Anterior cingulate cortex (tissue), 58 donors: Measurements from ENCODE around the gene TTC21B.

Experiments used
- DNase-seq, 58 donors: peaks; one replicate each; lab custom pipeline; 2025; lab: John Stamatoyannopoulos, UW

The TTC21B gene

GRCh38 chr2:165844216-165844615, 109.4 kb downstream of the TTC21B start:
- DNase-seq: no peak

- no peak for DNase-seq
Observed at GRCh38 chr2:165843351-165843750, 110.2 kb downstream of the TTC21B start.

- no peak for DNase-seq
Observed at GRCh38 chr2:165840333-165840958, 113.1 kb downstream of the TTC21B start.

DNA sequence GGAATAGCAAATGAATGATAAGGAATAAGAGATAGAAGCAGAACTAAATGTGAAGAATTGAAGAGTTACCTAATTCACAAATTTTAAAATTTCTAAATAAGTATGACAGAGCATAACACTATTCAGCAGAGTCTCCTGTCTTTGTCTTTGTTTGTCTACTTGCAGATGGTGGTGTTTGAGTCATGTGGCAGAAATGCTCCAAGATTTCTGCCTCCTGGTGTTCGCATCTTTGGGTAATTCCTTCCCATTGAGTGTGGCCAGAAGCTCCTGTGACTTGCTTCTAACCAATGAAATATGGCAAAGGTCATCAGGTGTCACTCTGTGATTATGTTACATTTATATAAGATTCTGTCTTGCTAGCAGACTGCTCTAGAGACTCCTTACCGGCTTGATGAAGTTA, 114.0 kb downstream of the TTC21B start:
- DNase-seq: no peak

DNA sequence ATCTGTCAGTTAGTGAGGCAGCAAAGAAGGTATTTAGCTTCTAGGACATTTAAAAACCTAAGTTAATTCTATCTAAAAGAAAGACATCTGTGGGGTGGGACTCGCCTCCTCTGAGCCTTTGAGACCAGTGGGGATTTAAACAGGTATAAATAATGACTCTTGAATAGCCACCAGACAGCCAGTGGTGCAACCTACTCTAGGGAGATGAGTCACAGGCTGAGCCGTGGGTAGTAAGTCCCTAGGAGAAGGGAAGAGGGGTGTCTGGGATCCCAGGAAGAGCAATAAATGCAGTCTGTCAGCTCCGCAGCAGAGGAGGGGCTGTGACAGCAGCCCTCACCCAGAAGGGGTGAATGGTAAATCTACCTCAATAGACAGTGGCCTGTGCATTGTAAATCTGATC, 116.5 kb downstream of the TTC21B start:
- peak in 6 of 58 donors; percentile 1 to 26 (median 14) for DNase-seq

DNA sequence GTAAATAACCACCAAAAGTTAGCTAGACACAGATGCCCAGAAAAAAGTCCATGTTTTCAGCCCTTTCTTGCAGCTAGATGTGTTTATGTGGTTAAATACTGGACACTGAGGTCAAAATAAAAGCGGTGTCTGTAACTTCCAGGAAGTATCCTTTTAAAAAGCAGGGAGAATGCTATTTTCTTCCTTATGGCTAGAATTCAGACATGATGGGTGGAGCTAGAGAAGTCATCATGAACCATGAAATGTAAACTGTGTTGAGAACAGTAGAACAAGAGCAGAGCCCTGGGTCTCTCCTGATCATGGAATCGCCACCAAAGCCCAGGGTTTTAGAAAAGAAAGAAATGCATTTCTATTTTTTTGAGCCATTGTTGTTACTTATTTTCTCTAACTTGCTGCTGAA, 118.2 kb downstream of the TTC21B start:
- no peak for DNase-seq

DNA sequence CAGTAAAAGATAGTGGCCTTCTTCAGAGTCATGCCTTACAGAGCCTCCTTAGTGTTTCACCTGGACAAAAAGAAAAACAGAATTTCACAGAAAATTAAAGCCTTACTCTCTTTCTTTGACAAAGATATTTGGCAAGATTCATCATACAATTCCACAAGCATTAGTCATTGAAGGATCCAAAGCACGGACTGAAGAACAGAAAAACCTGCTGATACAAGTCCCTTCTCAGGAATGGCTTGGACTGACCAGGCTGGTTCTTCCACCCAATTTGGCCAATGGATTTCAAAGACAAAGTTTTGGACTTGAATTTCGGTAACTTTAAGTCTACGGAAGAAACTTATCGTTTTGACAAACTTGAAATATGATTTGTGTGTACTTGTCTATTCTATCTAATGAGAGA, 120.4 kb downstream of the TTC21B start:
- DNase-seq: no peak

DNA sequence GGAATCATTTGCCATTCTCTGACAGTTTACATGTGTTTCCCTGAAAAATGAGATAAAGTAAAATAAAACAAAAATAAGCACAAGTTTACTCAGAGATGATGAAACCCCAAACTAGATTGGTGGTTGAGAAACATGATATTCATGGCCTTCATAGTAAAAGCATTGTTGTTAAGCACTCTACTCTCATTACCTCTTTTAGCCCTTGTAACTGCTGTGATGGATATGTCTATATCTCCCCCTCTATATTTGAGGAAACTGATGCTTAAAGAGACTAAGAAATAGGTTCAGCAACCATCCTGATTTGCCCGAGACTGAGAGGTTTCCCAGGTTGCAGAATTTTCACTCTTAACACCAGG, 125.7 kb downstream of the TTC21B start:
- no peak for DNase-seq

DNA sequence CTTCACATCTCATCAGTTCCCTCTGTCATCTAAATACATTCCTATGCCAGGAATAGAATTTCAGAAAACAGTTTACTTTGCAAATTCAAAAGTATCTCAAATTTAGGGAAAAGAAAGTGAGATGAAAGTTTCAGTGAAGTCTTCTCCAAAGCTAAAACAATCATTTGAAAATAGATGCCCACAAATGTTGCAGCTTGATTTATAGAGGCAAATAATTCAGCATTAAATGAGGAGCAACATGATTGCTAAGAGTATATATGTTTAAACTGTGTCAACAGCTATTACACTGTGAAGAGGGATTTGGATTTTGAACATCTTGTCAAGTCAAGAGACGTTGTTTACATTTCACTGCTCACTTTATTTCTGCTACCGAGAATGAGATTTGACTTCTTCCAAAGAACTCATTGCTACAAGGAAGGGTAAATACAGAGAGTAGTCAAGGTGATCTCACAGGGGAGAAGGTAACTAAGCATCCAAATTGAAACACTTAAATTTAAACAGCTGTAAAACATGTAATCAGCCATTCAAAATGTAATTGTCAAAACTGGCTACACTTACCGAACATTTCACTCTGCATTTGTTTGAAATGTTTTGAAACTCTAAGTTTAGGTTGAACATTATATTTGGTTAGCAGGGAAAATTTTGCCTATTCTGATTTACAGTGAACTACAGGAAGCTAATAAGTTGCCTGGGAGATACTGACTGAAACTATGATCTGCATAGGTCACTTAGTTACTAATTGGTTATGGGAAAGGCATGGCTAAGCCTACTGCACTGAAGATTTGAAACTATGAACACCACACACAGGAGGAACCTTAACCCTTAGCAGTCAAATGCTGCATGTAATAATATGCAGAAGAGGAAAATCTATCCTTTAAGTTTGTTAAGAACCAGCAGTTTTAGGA, 126.3 kb downstream of the TTC21B start:
- no peak for DNase-seq

GRCh38 chr2:165825041-165825440, 128.5 kb downstream of the TTC21B start:
- DNase-seq: peak in 1 of 58 donors; percentile 4
